HG03457 (cell line): Measurements from ENCODE around the gene ABCA13.

Experiments used
- ATAC-seq: cut with Tn5 transposase; IDR thresholded peaks from one replicate; pipeline ENCODE4 v1.9.1; 2021; ENCODE audit warnings: moderate number of reproducible peaks; ENCODE audit not compliant: unreplicated experiment

ABCA13 gene

GRCh38 chr7:48296966-48297365 lies 125.7 kb downstream of the ABCA13 start:
- ATAC-seq, result no peak

GRCh38 chr7:48298779-48299178 lies 127.5 kb downstream of the ABCA13 start:
- ATAC-seq, result no peak

GRCh38 chr7:48299580-48300169 lies 128.4 kb downstream of the ABCA13 start:
- ATAC-seq, result no peak

GRCh38 chr7:48300301-48300700 lies 129.0 kb downstream of the ABCA13 start:
- ATAC-seq, result no peak

- no peak for ATAC-seq
Observed at GRCh38 chr7:48301201-48301600, 129.9 kb downstream of the ABCA13 start.

GRCh38 chr7:48304641-48305040 lies 133.4 kb downstream of the ABCA13 start:
- ATAC-seq, result no peak

GRCh38 chr7:48305661-48306060 lies 134.4 kb downstream of the ABCA13 start:
- no peak for ATAC-seq

- no peak for ATAC-seq
Observed at GRCh38 chr7:48307041-48307714, 135.9 kb downstream of the ABCA13 start.

GRCh38 chr7:48309720-48310119 lies 138.5 kb downstream of the ABCA13 start:
- ATAC-seq, result no peak

GRCh38 chr7:48311464-48312100 lies 140.3 kb downstream of the ABCA13 start:
- no peak for ATAC-seq

GRCh38 chr7:48312151-48312550 lies 140.9 kb downstream of the ABCA13 start:
- no peak for ATAC-seq

GRCh38 chr7:48316768-48317167 lies 145.5 kb downstream of the ABCA13 start:
- no peak for ATAC-seq

- no peak for ATAC-seq
Observed at GRCh38 chr7:48317360-48317759, 146.1 kb downstream of the ABCA13 start.

- ATAC-seq, result no peak
Observed at GRCh38 chr7:48321319-48322010, 150.2 kb downstream of the ABCA13 start.

GRCh38 chr7:48337012-48337621 lies 165.9 kb downstream of the ABCA13 start:
- ATAC-seq, result no peak

- no peak for ATAC-seq
Observed at GRCh38 chr7:48337781-48338180, 166.5 kb downstream of the ABCA13 start.

GRCh38 chr7:48347230-48347825 lies 176.1 kb downstream of the ABCA13 start:
- ATAC-seq, result no peak

GRCh38 chr7:48350515-48350914 lies 179.3 kb downstream of the ABCA13 start:
- no peak for ATAC-seq

GRCh38 chr7:48351900-48352299 lies 180.6 kb downstream of the ABCA13 start:
- no peak for ATAC-seq

GRCh38 chr7:48355346-48355745 lies 184.1 kb downstream of the ABCA13 start:
- ATAC-seq, result no peak

GRCh38 chr7:48360574-48360973 lies 189.3 kb downstream of the ABCA13 start:
- no peak for ATAC-seq
